Thyroid gland (tissue), 4 donors: ENCODE data around the gene CHD1L. TPM values are rescaled to one million over a fixed set of nuclear protein-coding genes. Genes with fewer than 3 reads are reported as not detected.
"Not testable (repeated sequence)": the region's sequence is repeated elsewhere in the genome, so short reads cannot be mapped to it uniquely, and the experiment has no call there.

Experiments
- DNase-seq, 2 donors: peaks; one replicate each; pipeline ENCODE4 v3.0.0-alpha.2; 2019
- H3K27ac ChIP-seq, 3 donors: fragments of 200-600 bp; sonication (generic); 1 replicate in 2 of 3; 2 replicates in 1 of 3; pipeline ENCODE4 v1.5.1; 2016 to 2019; ENCODE audit warnings: mild to moderate bottlenecking in 1 of 3, moderate library complexity in 1 of 3
- H3K27me3 ChIP-seq: fragments of 200-600 bp; sonication (generic); one replicate; pipeline ENCODE4 v1.5.1; 2019
- H3K36me3 ChIP-seq, 2 donors: fragments of 200-600 bp; sonication (generic); one replicate each; pipeline ENCODE4 v1.5.1; 2016 to 2019
- H3K4me1 ChIP-seq, 2 donors: fragments of 200-600 bp; sonication (generic); one replicate each; pipeline ENCODE4 v1.5.1; 2017 to 2019
- H3K4me3 ChIP-seq, 3 donors: fragments of 200-600 bp; sonication (generic); replicated peaks in 1 of 3; 1 replicate in 2 of 3; 2 replicates in 1 of 3; pipeline ENCODE4 v1.5.1; 2016; ENCODE audit warnings: mild to moderate bottlenecking in 1 of 3
- H3K9me3 ChIP-seq: fragments of 200-600 bp; sonication (generic); one replicate; pipeline ENCODE4 v1.5.1; 2017
- POLR2A ChIP-seq, 2 donors: fragments of 450-650 bp; IDR thresholded peaks; one replicate each; pipeline ENCODE4 v1.6.1; 2017; ENCODE audit warnings: antibody characterized with exemption in 2 of 2, mild to moderate bottlenecking in 2 of 2, moderate library complexity in 1 of 2
- WGBS, 2 donors: methylation state at CpG; one replicate each; pipeline ENCODE4 v1.1.5; 2017; 5-methylcytosine and 5-hydroxymethylcytosine counted together
- intact Hi-C: fragments of 100-400 bp; cut with DNase I; formaldehyde crosslinking; loops from one replicate; pipeline ENCODE4 v1.15.1; 2023
- total RNA-seq, 4 donors: library from RNA; depleted of rRNA; stranded (reverse); fragments of >200 nt; gene quantifications; one replicate each; pipeline ENCODE4 v1.2.3, GENCODE V29; 2016
- TF ChIP-seq, protein P1 (sequence below), 6 experiments: fragments of 200-600 bp in 3 of 6; fragments of 450-650 bp in 3 of 6; sonication (generic) in 3 of 6; IDR thresholded peaks; one replicate each; pipeline ENCODE4 v1.5.1; 2016 to 2019; ENCODE audit warnings: antibody characterized with exemption in 6 of 6, mild to moderate bottlenecking in 2 of 6, inconsistent platforms in 1 of 6, moderate library complexity in 1 of 6

Gene CHD1L
- total RNA-seq, result 10 to 100 TPM; 16.5 to 22.2 (median 17.3) TPM

DNA sequence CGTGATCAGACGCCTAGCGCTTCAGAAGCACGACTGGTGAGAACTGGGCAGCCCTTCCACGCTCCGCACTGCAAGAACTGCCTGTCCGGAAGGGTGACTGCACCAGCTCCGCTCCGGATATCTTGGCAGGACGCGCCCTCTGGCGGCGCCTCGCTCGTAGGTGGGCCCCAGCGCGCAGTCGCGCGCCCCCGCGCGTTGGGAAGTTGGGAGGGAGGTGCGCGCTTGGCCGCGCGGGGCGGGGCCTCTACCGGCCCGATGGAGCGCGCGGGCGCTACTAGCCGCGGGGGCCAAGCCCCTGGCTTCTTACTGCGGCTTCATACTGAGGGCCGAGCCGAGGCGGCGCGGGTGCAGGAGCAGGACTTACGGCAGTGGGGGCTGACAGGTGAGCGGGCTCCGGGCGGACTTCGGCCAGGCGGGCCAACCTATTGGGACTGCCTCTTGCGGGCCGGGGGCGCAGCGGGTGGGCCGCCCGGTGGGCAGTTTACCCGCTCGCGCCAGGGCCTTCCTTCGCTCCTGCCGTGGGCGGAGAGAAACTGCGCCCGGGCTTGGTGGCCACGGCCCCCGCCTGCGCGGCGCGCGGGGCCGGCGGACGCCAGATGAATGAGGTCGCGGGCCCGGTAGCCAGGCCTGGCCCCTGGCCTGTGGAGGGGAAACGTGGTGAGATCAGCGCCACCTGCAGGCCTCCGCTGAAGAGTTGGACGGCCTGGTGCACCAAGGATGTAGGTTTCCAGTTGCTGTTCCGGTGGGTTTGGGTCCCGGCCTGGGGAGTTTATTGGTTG lies at the start of gene CHD1L:
CHD1L (plus strand) TSS at position 236 of the 779 bp plus-strand sequence; CDS start at position 256, 20 bp downstream.
- Histone ChIP-seq H3K27me3 (no peaks in the 10 kb centered on the region), H3K4me1 (peaks cover 15 to 24% of the 10 kb centered on the region in 2 donors), H3K36me3 (no peaks in the 10 kb centered on the region), H3K9me3 (no peaks in the 10 kb centered on the region), H3K27ac (peak within 1 kb of the TSS; percentile 53 to 89 (median 79)), H3K4me3 (peak within 1 kb of the TSS; percentile 47 to 85 (median 66))
- TF ChIP-seq, protein P1, sequence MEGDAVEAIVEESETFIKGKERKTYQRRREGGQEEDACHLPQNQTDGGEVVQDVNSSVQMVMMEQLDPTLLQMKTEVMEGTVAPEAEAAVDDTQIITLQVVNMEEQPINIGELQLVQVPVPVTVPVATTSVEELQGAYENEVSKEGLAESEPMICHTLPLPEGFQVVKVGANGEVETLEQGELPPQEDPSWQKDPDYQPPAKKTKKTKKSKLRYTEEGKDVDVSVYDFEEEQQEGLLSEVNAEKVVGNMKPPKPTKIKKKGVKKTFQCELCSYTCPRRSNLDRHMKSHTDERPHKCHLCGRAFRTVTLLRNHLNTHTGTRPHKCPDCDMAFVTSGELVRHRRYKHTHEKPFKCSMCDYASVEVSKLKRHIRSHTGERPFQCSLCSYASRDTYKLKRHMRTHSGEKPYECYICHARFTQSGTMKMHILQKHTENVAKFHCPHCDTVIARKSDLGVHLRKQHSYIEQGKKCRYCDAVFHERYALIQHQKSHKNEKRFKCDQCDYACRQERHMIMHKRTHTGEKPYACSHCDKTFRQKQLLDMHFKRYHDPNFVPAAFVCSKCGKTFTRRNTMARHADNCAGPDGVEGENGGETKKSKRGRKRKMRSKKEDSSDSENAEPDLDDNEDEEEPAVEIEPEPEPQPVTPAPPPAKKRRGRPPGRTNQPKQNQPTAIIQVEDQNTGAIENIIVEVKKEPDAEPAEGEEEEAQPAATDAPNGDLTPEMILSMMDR (IDR thresholded peaks at IDR 0.05), result peak; percentile 54 to 98 (median 76)
- peak in 1 of 2 donors; percentile 70 for TF ChIP-seq POLR2A (IDR thresholded peaks at IDR 0.05)
- 0 to 2% methylated on average over 9 to 39 of the region's 82 CpGs for WGBS, 2 donors
- peak; percentile 95 to 97 for DNase-seq
- intact Hi-C loops, result no loop called here

DNA sequence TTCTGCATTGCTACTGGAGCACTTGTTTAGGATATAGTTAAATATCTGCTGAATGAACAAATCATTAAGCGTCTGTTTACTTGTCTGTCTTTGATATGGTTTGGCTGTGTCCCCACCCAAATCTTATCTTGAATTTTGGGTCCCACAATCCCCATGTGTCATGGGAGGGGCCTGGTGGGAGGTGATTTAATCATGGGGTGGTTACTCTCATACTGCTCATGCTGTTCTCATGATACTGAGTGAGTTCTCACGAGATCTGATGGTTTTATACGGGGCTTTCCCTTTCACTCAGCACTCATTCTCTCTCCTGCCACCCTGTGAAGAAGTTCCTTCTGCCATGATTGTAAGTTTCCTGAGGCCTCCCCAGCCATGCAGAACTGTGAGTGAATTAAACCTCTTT lies 45.2 kb upstream of the CHD1L start:
- intact Hi-C loops, H3K36me3 ChIP-seq, H3K4me1 ChIP-seq, H3K4me3 ChIP-seq, H3K9me3 ChIP-seq, H3K27ac ChIP-seq, DNase-seq, H3K27me3 ChIP-seq: not testable (repeated sequence)
- WGBS, 2 donors, result 86 to 91% methylated on average over 3 of the region's 3 CpGs

DNA sequence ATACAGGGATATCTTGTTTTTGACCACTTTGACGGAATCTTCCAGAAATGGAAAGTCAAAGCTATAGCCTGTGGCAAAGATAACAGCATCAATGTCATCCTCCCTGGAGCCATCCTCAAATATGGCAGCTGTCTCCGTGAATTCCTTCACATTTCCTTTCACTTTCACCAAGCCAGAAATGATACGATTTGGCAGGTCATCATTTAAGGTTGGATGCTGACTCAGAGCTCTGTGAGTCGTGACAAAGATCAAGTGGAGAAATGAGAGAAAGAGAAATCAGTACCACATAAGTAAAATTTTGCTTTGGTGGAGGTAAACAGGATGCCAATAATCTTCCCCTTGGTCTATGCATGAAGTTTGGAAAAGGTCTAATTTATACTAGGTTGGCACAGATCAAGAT lies 41.2 kb upstream of the CHD1L start:
- Histone ChIP-seq H3K4me1 (no peaks in the 10 kb centered on the region), H3K36me3 (no peaks in the 10 kb centered on the region), H3K27ac (no peak overlapping the region), H3K4me3 (no peak overlapping the region), H3K9me3 (no peaks in the 10 kb centered on the region), H3K27me3 (no peaks in the 10 kb centered on the region)
- TF ChIP-seq, protein P1 (IDR thresholded peaks at IDR 0.05), result no peak
- TF ChIP-seq POLR2A (IDR thresholded peaks at IDR 0.05), result no peak
- intact Hi-C loops, result no loop called here
- no peak for DNase-seq
- whole genome bisulfite sequencing, 2 donors, result 88 to 91% methylated on average over 4 of the region's 4 CpGs

DNA sequence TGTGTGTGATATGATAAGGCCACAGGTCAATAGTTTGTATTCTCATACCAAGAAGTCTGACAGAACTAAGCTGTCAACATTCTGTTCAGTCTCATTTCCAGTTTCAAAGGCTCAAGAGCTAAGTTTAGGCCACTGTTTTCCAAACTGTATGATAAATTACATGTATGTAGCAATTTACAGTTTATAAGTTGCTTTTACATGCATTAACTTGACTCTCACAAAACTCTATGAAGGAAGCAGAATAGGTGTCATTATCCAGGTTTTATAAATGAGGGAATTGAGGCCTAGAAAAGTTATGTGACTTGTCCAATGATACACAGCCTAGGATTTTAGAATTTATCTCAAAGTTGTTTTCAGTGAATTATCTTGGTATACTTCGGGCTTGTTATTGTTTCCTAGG lies 40.7 kb upstream of the CHD1L start:
- no peak for TF ChIP-seq POLR2A (IDR thresholded peaks at IDR 0.05)
- TF ChIP-seq, protein P1 (IDR thresholded peaks at IDR 0.05), result no peak
- intact Hi-C loops, result no loop called here
- Histone ChIP-seq H3K4me3 (no peak overlapping the region), H3K36me3 (no peaks in the 10 kb centered on the region), H3K27ac (no peak overlapping the region), H3K27me3 (no peaks in the 10 kb centered on the region), H3K9me3 (no peaks in the 10 kb centered on the region), H3K4me1 (no peaks in the 10 kb centered on the region)
- no peak for DNase-seq
- WGBS, 2 donors, result 98 to 100% methylated on average over 1 of the region's 1 CpG

DNA sequence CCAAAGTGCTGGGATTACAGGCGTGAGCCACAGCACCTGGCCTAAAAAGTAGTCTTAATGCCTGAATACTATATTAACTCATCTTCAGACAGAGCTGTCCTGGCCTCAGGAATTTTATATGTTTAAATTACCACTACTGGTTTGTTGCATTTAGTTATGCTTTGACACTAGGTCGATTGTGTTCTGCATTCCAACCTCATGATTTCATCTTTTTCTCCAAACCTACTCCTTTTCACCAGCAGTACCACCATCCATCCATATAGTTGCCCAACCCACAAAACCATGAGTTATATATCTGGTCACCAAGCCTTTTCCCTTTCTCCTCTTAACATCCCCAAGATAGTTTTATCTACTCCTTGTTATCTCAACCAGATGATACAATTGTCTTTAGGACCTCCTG lies 39.9 kb upstream of the CHD1L start:
- TF ChIP-seq POLR2A (IDR thresholded peaks at IDR 0.05), result no peak
- TF ChIP-seq, protein P1 (IDR thresholded peaks at IDR 0.05), result no peak
- Histone ChIP-seq H3K27me3 (no peaks in the 10 kb centered on the region), H3K27ac (no peak overlapping the region), H3K4me1 (no peaks in the 10 kb centered on the region), H3K36me3 (no peaks in the 10 kb centered on the region), H3K4me3 (no peak overlapping the region), H3K9me3 (no peaks in the 10 kb centered on the region)
- WGBS, 2 donors, result 78 to 79% methylated on average over 2 of the region's 2 CpGs
- intact Hi-C loops, result no loop called here
- DNase-seq, result no peak
